ENCODE measurements around the gene CFAP43.

GRCh38 chr10:104088239-104088638 lies 143.9 kb downstream of the CFAP43 start:
- TF ChIP-seq, protein P1, sequence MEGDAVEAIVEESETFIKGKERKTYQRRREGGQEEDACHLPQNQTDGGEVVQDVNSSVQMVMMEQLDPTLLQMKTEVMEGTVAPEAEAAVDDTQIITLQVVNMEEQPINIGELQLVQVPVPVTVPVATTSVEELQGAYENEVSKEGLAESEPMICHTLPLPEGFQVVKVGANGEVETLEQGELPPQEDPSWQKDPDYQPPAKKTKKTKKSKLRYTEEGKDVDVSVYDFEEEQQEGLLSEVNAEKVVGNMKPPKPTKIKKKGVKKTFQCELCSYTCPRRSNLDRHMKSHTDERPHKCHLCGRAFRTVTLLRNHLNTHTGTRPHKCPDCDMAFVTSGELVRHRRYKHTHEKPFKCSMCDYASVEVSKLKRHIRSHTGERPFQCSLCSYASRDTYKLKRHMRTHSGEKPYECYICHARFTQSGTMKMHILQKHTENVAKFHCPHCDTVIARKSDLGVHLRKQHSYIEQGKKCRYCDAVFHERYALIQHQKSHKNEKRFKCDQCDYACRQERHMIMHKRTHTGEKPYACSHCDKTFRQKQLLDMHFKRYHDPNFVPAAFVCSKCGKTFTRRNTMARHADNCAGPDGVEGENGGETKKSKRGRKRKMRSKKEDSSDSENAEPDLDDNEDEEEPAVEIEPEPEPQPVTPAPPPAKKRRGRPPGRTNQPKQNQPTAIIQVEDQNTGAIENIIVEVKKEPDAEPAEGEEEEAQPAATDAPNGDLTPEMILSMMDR (IDR thresholded peaks at IDR 0.05): no peak
- TF ChIP-seq EP300 (IDR thresholded peaks at IDR 0.05; ENCODE audit: low read depth): no peak
- no peak for TF ChIP-seq POLR2AphosphoS5 (IDR thresholded peaks at IDR 0.05)

Measured in transverse colon (tissue), 4 donors.